Ovary (tissue), 3 donors: ENCODE measurements around the gene KRTAP26-1.

Experiments used
- EP300 ChIP-seq: sonication (generic); formaldehyde crosslinking; IDR thresholded peaks from one replicate; pipeline ENCODE4 v1.6.1; 2017; ENCODE audit warnings: antibody characterized with exemption
- POLR2A ChIP-seq: fragments of 450-650 bp; IDR thresholded peaks from one replicate; pipeline ENCODE4 v1.6.1; 2017; ENCODE audit warnings: antibody characterized with exemption, mild to moderate bottlenecking, moderate library complexity
- TF ChIP-seq, protein P1 (sequence below), 3 donors: fragments of 450-650 bp in 2 of 3; fragments of 200-600 bp in 1 of 3; IDR thresholded peaks; one replicate each; pipeline versions ENCODE4 v1.5.1 to v1.8.0; 2016 to 2022; ENCODE audit warnings: antibody characterized with exemption in 3 of 3, mild to moderate bottlenecking in 1 of 3
- donor health status: DM: no; HTN: no; CAD: no.

- no peak for TF ChIP-seq POLR2A
- TF ChIP-seq EP300: no peak
- TF ChIP-seq, protein P1, sequence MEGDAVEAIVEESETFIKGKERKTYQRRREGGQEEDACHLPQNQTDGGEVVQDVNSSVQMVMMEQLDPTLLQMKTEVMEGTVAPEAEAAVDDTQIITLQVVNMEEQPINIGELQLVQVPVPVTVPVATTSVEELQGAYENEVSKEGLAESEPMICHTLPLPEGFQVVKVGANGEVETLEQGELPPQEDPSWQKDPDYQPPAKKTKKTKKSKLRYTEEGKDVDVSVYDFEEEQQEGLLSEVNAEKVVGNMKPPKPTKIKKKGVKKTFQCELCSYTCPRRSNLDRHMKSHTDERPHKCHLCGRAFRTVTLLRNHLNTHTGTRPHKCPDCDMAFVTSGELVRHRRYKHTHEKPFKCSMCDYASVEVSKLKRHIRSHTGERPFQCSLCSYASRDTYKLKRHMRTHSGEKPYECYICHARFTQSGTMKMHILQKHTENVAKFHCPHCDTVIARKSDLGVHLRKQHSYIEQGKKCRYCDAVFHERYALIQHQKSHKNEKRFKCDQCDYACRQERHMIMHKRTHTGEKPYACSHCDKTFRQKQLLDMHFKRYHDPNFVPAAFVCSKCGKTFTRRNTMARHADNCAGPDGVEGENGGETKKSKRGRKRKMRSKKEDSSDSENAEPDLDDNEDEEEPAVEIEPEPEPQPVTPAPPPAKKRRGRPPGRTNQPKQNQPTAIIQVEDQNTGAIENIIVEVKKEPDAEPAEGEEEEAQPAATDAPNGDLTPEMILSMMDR (IDR thresholded peaks at IDR 0.05): no peak
These were observed 9.2 kb upstream of the KRTAP26-1 start for GRCh38 chr21:30329203-30329875.
